ENCODE results near the gene PPP1R7.

Gene PPP1R7

GRCh38 chr2:241125626-241126025, 24.6 kb upstream of the PPP1R7 start:
- no peak for TF ChIP-seq CTCF (IDR thresholded peaks at IDR 0.05)

GRCh38 chr2:241126201-241126611, 24.1 kb upstream of the PPP1R7 start:
- no peak for TF ChIP-seq CTCF (IDR thresholded peaks at IDR 0.05)

- no peak for TF ChIP-seq CTCF (IDR thresholded peaks at IDR 0.05)
These were observed 23.5 kb upstream of the PPP1R7 start for GRCh38 chr2:241126771-241127202.

- no peak for TF ChIP-seq CTCF (IDR thresholded peaks at IDR 0.05)
These were observed 22.0 kb upstream of the PPP1R7 start for GRCh38 chr2:241128266-241128665.

GRCh38 chr2:241129086-241129871, 21.0 kb upstream of the PPP1R7 start:
- no peak for TF ChIP-seq CTCF (IDR thresholded peaks at IDR 0.05)

- no peak for TF ChIP-seq CTCF (IDR thresholded peaks at IDR 0.05)
These were observed 20.0 kb upstream of the PPP1R7 start for GRCh38 chr2:241130316-241130715.

- no peak for TF ChIP-seq CTCF (IDR thresholded peaks at IDR 0.05)
These were observed 18.7 kb upstream of the PPP1R7 start for GRCh38 chr2:241131531-241131930.
